OCI-LY7 (cell line): ENCODE results near the gene PLCB1. TPM values are rescaled to one million over a fixed set of nuclear protein-coding genes. Genes with fewer than 3 reads are reported as not detected.

ENCODE experiments used
- BruUV-seq: library from RNA; stranded (reverse); fragments of 400-500 nt; replicated peaks from 2 replicates; lab custom pipeline; 2021; lab: Mats Ljungman, UMichigan
- CTCF ChIA-PET: fragments of 300-600 bp; sonication (Branson Sonifier 250); formaldehyde crosslinking; loops from one replicate; lab custom pipeline; 2022; ENCODE audit warnings: antibody characterized with exemption; ENCODE audit not compliant: unreplicated experiment; lab: Charles Lee
- POLR2A ChIA-PET: fragments of 300-600 bp; sonication (Branson Sonifier 250); formaldehyde crosslinking; loops from one replicate; lab custom pipeline; 2022; ENCODE audit warnings: antibody characterized with exemption; lab: Charles Lee
- DNase-seq: peaks from one replicate; pipeline ENCODE4 v3.0.0-alpha.2; 2015; ENCODE audit warnings: low spot score
- H2AFZ ChIP-seq: fragments of 200-600 bp; sonication (generic), shearing (Covaris generic); 2 replicates; pipeline ENCODE4 v1.6.1; 2014; ENCODE audit warnings: mild to moderate bottlenecking, antibody characterized with exemption, low read length, moderate library complexity
- H3K27ac ChIP-seq: fragments of 200-600 bp; sonication (generic); 2 replicates; pipeline ENCODE4 v1.5.1; 2014; ENCODE audit warnings: mixed run types, low read depth, mild to moderate bottlenecking, moderate library complexity, low read length, inconsistent platforms; ENCODE audit not compliant: poor library complexity, severe bottlenecking
- H3K36me3 ChIP-seq: fragments of 200-600 bp; sonication (generic); 2 replicates; pipeline ENCODE4 v1.6.1; 2014; ENCODE audit warnings: mild to moderate bottlenecking, antibody characterized with exemption, low read length, moderate library complexity, mixed read lengths; ENCODE audit not compliant: insufficient read depth
- H3K4me1 ChIP-seq: fragments of 200-600 bp; sonication (generic); 2 replicates; pipeline ENCODE4 v1.5.1; 2014; ENCODE audit warnings: mild to moderate bottlenecking, low read length; ENCODE audit not compliant: insufficient read depth, poor library complexity, severe bottlenecking
- H3K4me2 ChIP-seq: fragments of 200-600 bp; sonication (generic); 2 replicates; pipeline ENCODE4 v1.6.1; 2014; ENCODE audit warnings: mild to moderate bottlenecking, low read length
- H3K4me3 ChIP-seq: fragments of 200-600 bp; sonication (generic); 2 replicates; pipeline ENCODE4 v1.5.1; 2014; ENCODE audit warnings: mild to moderate bottlenecking, low read depth, low read length; ENCODE audit not compliant: poor library complexity, severe bottlenecking
- H3K79me2 ChIP-seq: fragments of 200-600 bp; sonication (generic); 2 replicates; pipeline ENCODE4 v1.6.1; 2016; ENCODE audit warnings: low read depth, mild to moderate bottlenecking, low read length, moderate library complexity, mixed read lengths; ENCODE audit not compliant: insufficient read depth
- H3K9me2 ChIP-seq: fragments of 200-600 bp; sonication (generic); 2 replicates; pipeline ENCODE4 v1.6.1; 2016; ENCODE audit warnings: mild to moderate bottlenecking, low read length, mixed read lengths; ENCODE audit not compliant: insufficient read depth
- H3K9me3 ChIP-seq: fragments of 200-600 bp; sonication (generic); 2 replicates; pipeline ENCODE4 v1.6.1; 2014; ENCODE audit warnings: mild to moderate bottlenecking, mixed run types, low read length, mixed read lengths
- H4K20me1 ChIP-seq: fragments of 200-600 bp; sonication (generic); 2 replicates; pipeline ENCODE4 v1.6.1; 2014; ENCODE audit warnings: mild to moderate bottlenecking, antibody characterized with exemption, low read length, moderate library complexity, mixed read lengths; ENCODE audit not compliant: insufficient read depth
- CTCF ChIP-seq: fragments of 200-600 bp; sonication (generic); conservative IDR thresholded peaks from 2 replicates; pipeline ENCODE4 v1.5.1; 2014; ENCODE audit warnings: mild to moderate bottlenecking, antibody characterized with exemption, low read length, moderate library complexity, mixed read lengths
- EZH2phosphoT487 ChIP-seq: fragments of 200-600 bp; sonication (generic); IDR thresholded peaks from 2 replicates; pipeline ENCODE4 v1.6.1; 2018; ENCODE audit warnings: low read depth, borderline replicate concordance, mild to moderate bottlenecking, mixed run types, antibody characterized with exemption, low read length, moderate library complexity, mixed read lengths
- intact Hi-C: fragments of 100-400 bp; cut with micrococcal nuclease; formaldehyde crosslinking; loops from one replicate; pipeline ENCODE4 v1.10.0; 2022; ENCODE audit not compliant: unreplicated experiment
- total RNA-seq, 2 experiments: library from RNA; depleted of rRNA in 1 of 2; stranded (reverse); fragments of >200 nt in 1 of 2; shearing (Covaris generic) in 1 of 2; gene quantifications; 2 replicates each; pipeline ENCODE4 v1.2.3, GENCODE V29; 2014 to 2022

The PLCB1 gene
- total RNA-seq, 2 experiments from 2014 or later: 14.6 to 30.5 TPM

- H3K79me2 ChIP-seq: no peaks in the 10 kb centered on the region
- no peaks in the 10 kb centered on the region for H3K9me2 ChIP-seq
- no peak overlapping the region for H3K4me2 ChIP-seq
- no TSS peak for BruUV-seq
- TF ChIP-seq CTCF: no peak
- TF ChIP-seq EZH2phosphoT487: no peak
- H4K20me1 ChIP-seq: no peaks in the 10 kb centered on the region
- 0 out of 2 replicates have a peak overlapping the region, but pooled peaks have one; percentile 13 for H2AFZ ChIP-seq
- no peaks in the 10 kb centered on the region for H3K9me3 ChIP-seq
- no peak overlapping the region for H3K4me3 ChIP-seq
- ChIA-PET POLR2A (interaction anchor here (0.7 to 1.0 kb wide), 3 partner anchors 9 to 107 kb away, joined by 3 to 5 read pairs (median 4); no protein-coding TSS in a partner anchor), CTCF (no interaction called here)
- H3K27ac ChIP-seq: no peak overlapping the region
- DNase-seq: no peak
- no peaks in the 10 kb centered on the region; the same call in 1 of the 2 replicates for H3K36me3 ChIP-seq
- intact Hi-C loops: no loop called here
- peaks cover 58% of the 10 kb centered on the region for H3K4me1 ChIP-seq
Measured at GRCh38 chr20:8431538-8432434, 299.7 kb downstream of the PLCB1 start.

DNA sequence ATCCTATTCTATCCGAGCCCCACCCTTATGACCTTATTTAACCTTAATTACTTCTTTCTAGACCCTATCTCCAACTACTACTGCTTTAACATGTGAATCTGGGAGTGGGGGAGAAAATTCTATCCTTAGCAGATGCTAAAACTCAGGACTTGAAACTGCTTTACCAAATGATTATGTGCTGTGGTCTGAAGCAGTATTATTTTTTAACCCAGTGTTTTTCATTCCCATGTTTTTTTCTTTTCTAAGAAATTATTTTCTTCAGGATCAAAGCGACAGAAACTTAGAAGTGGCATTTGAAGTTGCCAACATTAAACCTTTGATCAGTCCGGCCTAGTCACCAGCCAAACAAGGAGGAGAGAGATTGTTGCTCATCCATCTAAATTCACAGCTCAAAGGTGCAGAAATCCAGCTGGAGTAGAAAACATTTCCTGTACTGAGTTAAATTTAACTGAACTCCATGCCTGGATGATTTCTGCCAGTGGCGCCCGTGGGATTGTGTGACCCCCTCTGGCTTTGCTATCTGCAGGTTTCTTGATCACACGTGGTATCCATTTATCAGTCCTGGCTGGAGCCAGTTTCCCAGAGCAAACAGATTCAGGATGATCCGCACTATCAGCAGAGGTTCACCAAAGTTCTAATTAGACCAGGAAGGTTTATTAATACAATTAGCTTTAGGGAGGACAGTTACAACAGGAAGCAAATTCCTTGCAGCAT is 300.5 kb downstream of the PLCB1 start:
- H3K4me2 ChIP-seq: peak overlapping the region; percentile 45
- ChIA-PET POLR2A (no interaction called here), CTCF (no interaction called here)
- no peaks in the 10 kb centered on the region for H3K9me3 ChIP-seq
- H3K4me3 ChIP-seq: no peak overlapping the region
- H3K79me2 ChIP-seq: no peaks in the 10 kb centered on the region
- TF ChIP-seq CTCF (no peak), EZH2phosphoT487 (no peak)
- no peak overlapping the region for H3K27ac ChIP-seq
- H3K4me1 ChIP-seq: peaks cover 50% of the 10 kb centered on the region
- no peak for DNase-seq
- H3K9me2 ChIP-seq: no peaks in the 10 kb centered on the region
- no peaks in the 10 kb centered on the region for H4K20me1 ChIP-seq
- no TSS peak for BruUV-seq
- H3K36me3 ChIP-seq: no peaks in the 10 kb centered on the region; the same call in 1 of the 2 replicates
- intact Hi-C loops: no loop called here
- H2AFZ ChIP-seq: peak overlapping the region; percentile 13; the same call in 1 of the 2 replicates
